Subcutaneous adipose tissue (tissue), 4 donors: ENCODE results near the gene ILK. TPM values are rescaled to one million over a fixed set of nuclear protein-coding genes. Genes with fewer than 3 reads are reported as not detected.

Experiments used
- total RNA-seq, 4 donors: library from RNA; depleted of rRNA; stranded (reverse); fragments of >200 nt; gene quantifications; one replicate each; pipeline ENCODE4 v1.1.0, GENCODE V29; 2016
- TF ChIP-seq, protein P1 (sequence below): fragments of 450-650 bp; IDR thresholded peaks from one replicate; pipeline ENCODE4 v1.5.1; 2016; ENCODE audit warnings: low read depth, mild to moderate bottlenecking, control low read depth, antibody characterized with exemption, moderate library complexity

ILK gene
- total RNA-seq, 4 donors from 2014 or later = 105 to 157 (median 119) TPM

DNA sequence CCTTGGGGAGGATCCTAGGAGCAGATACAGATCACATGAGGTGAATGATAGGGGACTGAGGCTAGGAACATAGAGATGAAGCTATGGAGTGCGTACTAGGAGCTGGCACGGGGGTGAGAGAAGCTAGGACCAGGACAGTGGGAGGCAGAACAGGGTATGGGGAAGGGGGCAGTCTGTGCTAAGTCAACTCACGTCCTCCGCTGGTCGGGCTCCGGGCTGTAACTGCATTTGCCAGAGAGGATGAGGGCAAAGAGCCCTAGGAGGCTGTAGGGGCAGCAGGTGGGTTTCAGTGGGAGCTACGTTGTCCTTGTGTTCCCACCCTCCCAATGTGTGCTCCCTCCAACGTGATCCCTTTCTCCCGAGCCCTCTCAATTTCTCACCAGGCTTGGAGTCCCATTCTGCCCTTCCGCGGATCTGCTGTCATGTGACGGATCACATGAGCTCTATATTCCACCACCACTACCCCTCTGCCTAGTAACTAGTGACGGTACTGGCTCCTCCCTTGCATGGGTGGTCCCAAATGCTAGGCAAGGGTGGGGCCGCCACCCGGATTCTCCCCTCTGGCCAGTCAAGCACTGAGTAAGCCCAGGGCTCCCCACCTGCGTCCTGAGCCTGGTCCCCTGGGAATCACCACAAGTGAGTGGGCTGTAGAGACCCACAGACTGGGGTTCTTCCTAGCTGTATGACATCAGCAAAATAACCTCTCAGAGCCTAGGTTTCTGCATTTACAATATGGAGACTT lies 15.6 kb downstream of the ILK start, which contains the start of gene TPP1:
TSS of gene TPP1 (minus strand) at position 419 of the 742 bp plus-strand sequence. CDS start at position 397, 22 bp downstream.
- TF ChIP-seq, protein P1, sequence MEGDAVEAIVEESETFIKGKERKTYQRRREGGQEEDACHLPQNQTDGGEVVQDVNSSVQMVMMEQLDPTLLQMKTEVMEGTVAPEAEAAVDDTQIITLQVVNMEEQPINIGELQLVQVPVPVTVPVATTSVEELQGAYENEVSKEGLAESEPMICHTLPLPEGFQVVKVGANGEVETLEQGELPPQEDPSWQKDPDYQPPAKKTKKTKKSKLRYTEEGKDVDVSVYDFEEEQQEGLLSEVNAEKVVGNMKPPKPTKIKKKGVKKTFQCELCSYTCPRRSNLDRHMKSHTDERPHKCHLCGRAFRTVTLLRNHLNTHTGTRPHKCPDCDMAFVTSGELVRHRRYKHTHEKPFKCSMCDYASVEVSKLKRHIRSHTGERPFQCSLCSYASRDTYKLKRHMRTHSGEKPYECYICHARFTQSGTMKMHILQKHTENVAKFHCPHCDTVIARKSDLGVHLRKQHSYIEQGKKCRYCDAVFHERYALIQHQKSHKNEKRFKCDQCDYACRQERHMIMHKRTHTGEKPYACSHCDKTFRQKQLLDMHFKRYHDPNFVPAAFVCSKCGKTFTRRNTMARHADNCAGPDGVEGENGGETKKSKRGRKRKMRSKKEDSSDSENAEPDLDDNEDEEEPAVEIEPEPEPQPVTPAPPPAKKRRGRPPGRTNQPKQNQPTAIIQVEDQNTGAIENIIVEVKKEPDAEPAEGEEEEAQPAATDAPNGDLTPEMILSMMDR = no peak

- TF ChIP-seq, protein P1 = no peak
Measured at GRCh38 chr11:6620636-6621035, 17.1 kb downstream of the ILK start.

DNA sequence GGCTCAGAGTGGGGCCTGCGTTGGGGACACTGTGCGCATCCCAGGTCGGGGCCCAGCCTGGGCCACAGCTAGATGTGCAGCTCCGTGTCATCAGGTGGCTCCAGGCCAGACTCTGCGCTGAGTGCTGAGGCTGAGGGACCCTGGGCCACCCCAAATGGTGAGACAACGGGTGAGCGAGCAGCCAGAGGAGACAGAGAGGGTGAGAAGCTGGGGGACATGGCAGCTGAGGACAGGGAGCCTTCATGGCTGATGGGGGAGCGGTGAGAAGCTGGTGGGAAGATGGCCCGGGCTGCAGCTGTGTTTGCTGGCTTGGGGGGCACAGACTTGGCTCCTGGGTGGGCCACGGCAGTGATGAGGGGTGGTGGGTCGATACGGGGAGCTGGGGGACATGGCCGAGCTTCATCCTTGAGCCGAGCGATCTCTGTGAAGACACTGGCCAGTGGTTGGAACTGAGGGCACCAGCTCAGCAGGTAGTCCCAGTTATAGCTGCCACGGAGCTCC lies 18.2 kb downstream of the ILK start:
- TF ChIP-seq, protein P1 = no peak

GRCh38 chr11:6622261-6623171 lies 18.9 kb downstream of the ILK start:
- TF ChIP-seq, protein P1 = no peak

DNA sequence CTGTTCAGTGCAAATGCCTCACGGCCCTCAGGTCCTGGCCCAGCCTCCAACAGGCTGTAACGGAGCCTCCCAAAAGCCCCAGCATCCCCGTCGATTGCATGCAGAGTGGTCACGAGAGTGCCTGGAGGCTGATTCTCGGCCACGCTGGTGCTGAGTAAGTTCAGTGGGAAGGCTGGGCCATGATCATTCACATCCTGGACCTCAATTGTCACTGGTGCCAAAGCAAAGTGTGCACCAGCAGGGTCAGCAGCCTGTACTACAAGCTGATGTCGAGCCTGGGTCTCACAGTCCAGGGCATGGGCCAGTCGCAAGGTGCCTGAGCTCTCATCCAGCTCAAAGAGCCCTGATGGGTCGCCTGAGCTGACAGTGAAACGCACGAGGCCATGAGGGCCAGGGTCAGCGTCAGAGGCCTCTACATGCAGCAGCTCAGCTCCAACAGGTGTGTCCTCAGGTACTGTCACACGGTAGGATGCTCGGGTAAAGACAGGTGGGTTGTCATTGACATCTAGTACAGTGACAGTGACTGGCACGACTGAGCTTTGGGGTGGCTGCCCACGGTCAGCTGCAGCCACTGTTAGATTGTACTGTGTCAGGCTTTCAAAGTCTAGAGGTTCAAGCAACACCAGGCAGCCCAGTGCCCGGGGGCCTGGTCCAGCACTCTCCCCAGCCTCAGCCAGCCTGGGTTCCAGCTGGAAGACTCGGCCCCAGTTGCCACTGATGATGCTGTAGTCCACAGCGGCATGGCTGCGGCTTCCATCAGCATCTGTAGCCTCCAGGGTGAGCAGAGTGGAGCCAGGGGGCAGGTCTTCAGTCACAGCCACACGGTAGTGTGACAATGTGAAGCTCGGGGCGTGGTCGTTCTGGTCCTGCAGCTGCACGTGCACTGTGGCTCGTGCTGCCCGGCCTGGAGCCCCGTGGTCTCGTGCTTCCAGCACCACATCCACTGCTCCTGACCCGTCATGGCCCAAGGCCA lies 20.1 kb downstream of the ILK start:
- TF ChIP-seq, protein P1 = no peak

DNA sequence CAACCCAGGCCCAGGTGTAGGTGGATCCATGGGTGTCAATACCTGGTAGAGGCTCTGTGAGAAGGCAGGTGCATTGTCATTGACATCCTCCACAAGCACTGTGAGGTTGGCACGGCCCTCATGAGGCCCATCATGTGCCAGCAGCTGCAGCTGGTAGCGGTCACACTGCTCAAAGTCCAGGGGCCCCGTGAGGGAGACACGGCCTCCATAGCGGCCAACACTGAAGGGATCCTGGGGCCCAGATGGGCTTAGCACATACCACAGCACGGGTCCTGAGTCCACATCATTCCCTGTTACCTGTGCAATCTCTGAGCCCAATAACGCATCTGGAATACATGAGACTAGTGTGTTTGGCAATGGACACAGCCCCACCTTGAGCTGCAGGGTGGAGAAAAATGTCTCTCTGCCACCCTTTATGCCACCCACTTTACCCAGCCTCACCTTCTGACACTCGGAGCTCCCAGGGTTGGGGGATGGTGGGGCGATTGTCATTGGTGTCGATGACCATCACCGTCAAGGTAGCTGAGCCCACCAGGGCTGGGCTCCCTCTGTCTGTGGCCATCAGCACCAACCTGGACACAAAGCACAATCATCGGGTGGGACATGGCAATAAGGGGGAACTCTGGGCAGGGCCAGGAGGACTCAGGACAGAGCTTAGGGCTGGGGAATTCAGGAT lies 21.7 kb downstream of the ILK start:
- TF ChIP-seq, protein P1 = no peak
